ENCODE results near the gene ORM1.

GRCh38 chr9:114336699-114337395, 13.9 kb downstream of the ORM1 start:
- no peak for TF ChIP-seq CTCF (IDR thresholded peaks at IDR 0.05)
- no peak for TF ChIP-seq POLR2A (IDR thresholded peaks at IDR 0.05)

Measured in right lobe of liver (tissue), 4 donors.